ENCODE results near the gene SUSD6. TPM values are rescaled to one million over a fixed set of nuclear protein-coding genes. Genes with fewer than 3 reads are reported as not detected.

SUSD6 gene
- total and polyA plus RNA-seq, 9 of the 15 experiments (the other 6 are each of a cell fraction or from before 2014, with no cell fraction given) = 2.9 to 20.7 (median 5.6) TPM

DNA sequence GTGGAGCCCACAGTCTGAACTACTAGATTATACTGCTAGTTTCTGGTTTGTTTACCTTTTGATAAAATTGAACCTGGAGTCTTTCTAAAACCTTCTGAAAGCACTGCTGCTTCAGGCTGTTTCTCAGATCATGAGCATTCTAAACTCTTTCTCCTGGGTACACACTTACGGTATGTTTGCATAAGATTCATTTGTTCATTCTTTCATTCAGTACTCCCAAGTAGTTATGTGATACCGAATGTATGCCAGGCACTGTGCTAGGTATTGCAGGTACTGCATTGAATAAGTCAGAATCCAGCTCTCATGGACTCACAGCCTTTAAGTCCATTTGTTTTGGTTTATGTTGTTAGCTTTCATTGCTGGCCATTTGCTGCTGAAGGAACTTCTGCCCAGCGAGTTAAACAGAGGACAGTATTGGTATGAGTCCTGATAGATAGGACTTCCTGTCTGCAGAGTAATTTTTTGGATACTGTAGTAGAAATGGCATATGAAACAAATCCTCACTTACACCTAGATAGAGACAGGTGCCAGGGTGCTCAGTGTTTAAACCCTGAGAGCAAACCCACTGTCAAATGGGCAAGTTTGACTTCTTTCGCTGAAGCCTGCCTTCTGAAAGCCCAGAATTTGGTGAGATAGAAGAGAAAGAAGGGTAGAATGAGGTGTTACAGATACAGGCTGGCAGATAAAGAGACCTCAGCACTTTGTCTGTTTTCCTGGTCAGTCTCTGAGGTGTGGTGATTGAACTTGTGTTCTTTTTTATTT, 2.1 kb downstream of the SUSD6 start (continued):
- TF ChIP-seq, protein P1, sequence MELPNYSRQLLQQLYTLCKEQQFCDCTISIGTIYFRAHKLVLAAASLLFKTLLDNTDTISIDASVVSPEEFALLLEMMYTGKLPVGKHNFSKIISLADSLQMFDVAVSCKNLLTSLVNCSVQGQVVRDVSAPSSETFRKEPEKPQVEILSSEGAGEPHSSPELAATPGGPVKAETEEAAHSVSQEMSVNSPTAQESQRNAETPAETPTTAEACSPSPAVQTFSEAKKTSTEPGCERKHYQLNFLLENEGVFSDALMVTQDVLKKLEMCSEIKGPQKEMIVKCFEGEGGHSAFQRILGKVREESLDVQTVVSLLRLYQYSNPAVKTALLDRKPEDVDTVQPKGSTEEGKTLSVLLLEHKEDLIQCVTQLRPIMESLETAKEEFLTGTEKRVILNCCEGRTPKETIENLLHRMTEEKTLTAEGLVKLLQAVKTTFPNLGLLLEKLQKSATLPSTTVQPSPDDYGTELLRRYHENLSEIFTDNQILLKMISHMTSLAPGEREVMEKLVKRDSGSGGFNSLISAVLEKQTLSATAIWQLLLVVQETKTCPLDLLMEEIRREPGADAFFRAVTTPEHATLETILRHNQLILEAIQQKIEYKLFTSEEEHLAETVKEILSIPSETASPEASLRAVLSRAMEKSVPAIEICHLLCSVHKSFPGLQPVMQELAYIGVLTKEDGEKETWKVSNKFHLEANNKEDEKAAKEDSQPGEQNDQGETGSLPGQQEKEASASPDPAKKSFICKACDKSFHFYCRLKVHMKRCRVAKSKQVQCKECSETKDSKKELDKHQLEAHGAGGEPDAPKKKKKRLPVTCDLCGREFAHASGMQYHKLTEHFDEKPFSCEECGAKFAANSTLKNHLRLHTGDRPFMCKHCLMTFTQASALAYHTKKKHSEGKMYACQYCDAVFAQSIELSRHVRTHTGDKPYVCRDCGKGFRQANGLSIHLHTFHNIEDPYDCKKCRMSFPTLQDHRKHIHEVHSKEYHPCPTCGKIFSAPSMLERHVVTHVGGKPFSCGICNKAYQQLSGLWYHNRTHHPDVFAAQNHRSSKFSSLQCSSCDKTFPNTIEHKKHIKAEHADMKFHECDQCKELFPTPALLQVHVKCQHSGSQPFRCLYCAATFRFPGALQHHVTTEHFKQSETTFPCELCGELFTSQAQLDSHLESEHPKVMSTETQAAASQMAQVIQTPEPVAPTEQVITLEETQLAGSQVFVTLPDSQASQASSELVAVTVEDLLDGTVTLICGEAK (IDR thresholded peaks at IDR 0.05) = no peak
- TF ChIP-seq, protein P1 (CRISPR knock-in tag; IDR thresholded peaks at IDR 0.05) = no peak
- TF ChIP-seq, protein P2, sequence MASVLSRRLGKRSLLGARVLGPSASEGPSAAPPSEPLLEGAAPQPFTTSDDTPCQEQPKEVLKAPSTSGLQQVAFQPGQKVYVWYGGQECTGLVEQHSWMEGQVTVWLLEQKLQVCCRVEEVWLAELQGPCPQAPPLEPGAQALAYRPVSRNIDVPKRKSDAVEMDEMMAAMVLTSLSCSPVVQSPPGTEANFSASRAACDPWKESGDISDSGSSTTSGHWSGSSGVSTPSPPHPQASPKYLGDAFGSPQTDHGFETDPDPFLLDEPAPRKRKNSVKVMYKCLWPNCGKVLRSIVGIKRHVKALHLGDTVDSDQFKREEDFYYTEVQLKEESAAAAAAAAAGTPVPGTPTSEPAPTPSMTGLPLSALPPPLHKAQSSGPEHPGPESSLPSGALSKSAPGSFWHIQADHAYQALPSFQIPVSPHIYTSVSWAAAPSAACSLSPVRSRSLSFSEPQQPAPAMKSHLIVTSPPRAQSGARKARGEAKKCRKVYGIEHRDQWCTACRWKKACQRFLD (CRISPR knock-in tag; IDR thresholded peaks at IDR 0.05) = no peak
- TF ChIP-seq ZFPM2 (CRISPR knock-in tag; IDR thresholded peaks at IDR 0.05) = no peak
